Measurements from ENCODE around the gene CTDSPL. TPM values are rescaled to one million over a fixed set of nuclear protein-coding genes. Genes with fewer than 3 reads are reported as not detected.

CTDSPL gene
- total and polyA plus RNA-seq, 7 experiments from 2014 or later = 0.15 to 5.6 (median 1.7) TPM

DNA sequence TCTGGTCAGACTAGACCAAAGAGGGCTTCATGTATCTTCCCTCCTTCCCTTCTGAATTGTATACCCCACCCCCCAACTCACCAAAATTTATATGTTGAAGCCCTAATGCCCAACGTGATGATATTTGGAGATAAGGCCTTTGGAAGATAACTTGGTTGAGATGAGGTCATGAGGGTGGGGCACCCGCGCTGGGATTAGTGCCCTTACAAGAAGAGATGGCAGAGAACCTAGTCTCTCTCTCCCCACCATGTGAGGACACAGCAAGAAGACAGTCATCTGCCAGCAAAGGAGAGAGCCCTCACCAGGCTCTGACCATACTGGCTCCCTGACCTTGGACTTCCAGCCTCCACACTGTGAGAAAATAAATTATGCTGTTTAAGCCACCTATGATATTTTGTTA lies 154.3 kb downstream of the CTDSPL start:
- Mint-ChIP-seq H3K27ac (peak overlapping the region in 1 of 9 donors; percentile 16), H3K36me3 (peaks cover 25 to 57% (median 35%) of the 10 kb centered on the region in 5 donors)

GRCh38 chr3:38016410-38016809 lies 154.7 kb downstream of the CTDSPL start:
- Mint-ChIP-seq H3K4me1 (peaks cover 0 to 11% (median 3%) of the 10 kb centered on the region in 7 donors), H3K27me3 (no peaks in the 10 kb centered on the region), H3K36me3 (peaks cover 25 to 57% (median 35%) of the 10 kb centered on the region in 5 donors), H3K9me3 (peaks cover 0 to 5% (median 0%) of the 10 kb centered on the region in 11 donors), H3K27ac (peak overlapping the region in 1 of 9 donors; percentile 3), H3K4me3 (no peak overlapping the region)
- DNase-seq = no peak
- POLR2A ChIA-PET = no interaction called here
- Histone ChIP-seq H3K9me3 (ENCODE audit: control insufficient read depth in 2 of 3, low read length in 3 of 3) (peaks cover 0 to 9% (median 0%) of the 10 kb centered on the region in 3 experiments), H3K27me3 (ENCODE audit: control insufficient read depth in 2 of 2, insufficient read depth in 2 of 2, low read length in 2 of 2) (no peaks in the 10 kb centered on the region), H3K4me3 (ENCODE audit: low read length) (no peak overlapping the region), H3K27ac (ENCODE audit: low read depth, low read length) (no peak overlapping the region), H3K4me1 (ENCODE audit: control insufficient read depth in 2 of 2, insufficient read depth in 2 of 2, low read length in 2 of 2) (no peaks in the 10 kb centered on the region), H3K36me3 (ENCODE audit: control insufficient read depth in 2 of 3, insufficient read depth in 3 of 3, low read length in 3 of 3) (peaks cover 3 to 57% (median 18%) of the 10 kb centered on the region in 3 experiments)
- intact Hi-C loops (cut with micrococcal nuclease) = no loop called here
- CTCF ChIA-PET = interaction anchor here (0.5 kb wide), 1 partner anchor 215 kb away, joined by 5 read pairs; no protein-coding TSS in a partner anchor
- no peak for ATAC-seq

More for the DNA sequence above, 154.3 kb downstream of the CTDSPL start:
- DNase-seq (no peak), ATAC-seq (no peak)
- Mint-ChIP-seq H3K9me3 (peaks cover 0 to 5% (median 0%) of the 10 kb centered on the region in 11 donors), H3K4me3 (no peak overlapping the region), H3K4me1 (peaks cover 0 to 8% (median 1%) of the 10 kb centered on the region in 7 donors), H3K27me3 (no peaks in the 10 kb centered on the region)
- no peaks in the 10 kb centered on the region for H3K27me3 ChIP-seq (ENCODE audit: control insufficient read depth in 2 of 2, insufficient read depth in 2 of 2, low read length in 2 of 2)
- no peaks in the 10 kb centered on the region for H3K4me1 ChIP-seq (ENCODE audit: control insufficient read depth in 2 of 2, insufficient read depth in 2 of 2, low read length in 2 of 2)
- ChIA-PET CTCF (interaction anchor here (0.5 kb wide), 1 partner anchor 215 kb away, joined by 5 read pairs; no protein-coding TSS in a partner anchor), POLR2A (interaction anchor here (0.6 kb wide), 1 partner anchor 226 kb away, joined by 4 read pairs; no protein-coding TSS in a partner anchor)
- H3K36me3 ChIP-seq (ENCODE audit: control insufficient read depth in 2 of 3, insufficient read depth in 3 of 3, low read length in 3 of 3) = peaks cover 3 to 57% (median 18%) of the 10 kb centered on the region in 3 experiments
- no peak overlapping the region for H3K4me3 ChIP-seq (ENCODE audit: low read length)
- H3K27ac ChIP-seq (ENCODE audit: low read depth, low read length) = no peak overlapping the region
- H3K9me3 ChIP-seq (ENCODE audit: control insufficient read depth in 2 of 3, low read length in 3 of 3) = peaks cover 0 to 9% (median 0%) of the 10 kb centered on the region in 3 experiments
- intact Hi-C loops (cut with micrococcal nuclease) = no loop called here

- no peak overlapping the region for H3K4me3 Mint-ChIP-seq
- peaks cover 25 to 57% (median 35%) of the 10 kb centered on the region in 5 donors for H3K36me3 Mint-ChIP-seq
- no peak overlapping the region for H3K27ac ChIP-seq (ENCODE audit: low read depth, low read length)
- H3K27me3 ChIP-seq (ENCODE audit: control insufficient read depth in 2 of 2, insufficient read depth in 2 of 2, low read length in 2 of 2) = no peaks in the 10 kb centered on the region
- ATAC-seq = no peak
- H3K4me1 ChIP-seq (ENCODE audit: control insufficient read depth in 2 of 2, insufficient read depth in 2 of 2, low read length in 2 of 2) = no peaks in the 10 kb centered on the region
- peaks cover 3 to 57% (median 18%) of the 10 kb centered on the region in 3 experiments for H3K36me3 ChIP-seq (ENCODE audit: control insufficient read depth in 2 of 3, insufficient read depth in 3 of 3, low read length in 3 of 3)
- H3K27ac Mint-ChIP-seq = no peak overlapping the region
- CTCF ChIA-PET = no interaction called here
- H3K9me3 Mint-ChIP-seq = peaks cover 0 to 5% (median 0%) of the 10 kb centered on the region in 11 donors
- peaks cover 0 to 9% (median 0%) of the 10 kb centered on the region in 3 experiments for H3K9me3 ChIP-seq (ENCODE audit: control insufficient read depth in 2 of 3, low read length in 3 of 3)
- intact Hi-C loops (cut with micrococcal nuclease) = no loop called here
- H3K4me3 ChIP-seq (ENCODE audit: low read length) = no peak overlapping the region
- no peaks in the 10 kb centered on the region for H3K27me3 Mint-ChIP-seq
- POLR2A ChIA-PET = no interaction called here
- DNase-seq = no peak
- peaks cover 0 to 11% (median 8%) of the 10 kb centered on the region in 7 donors for H3K4me1 Mint-ChIP-seq
Measured at GRCh38 chr3:38016847-38017444, 155.3 kb downstream of the CTDSPL start.

DNA sequence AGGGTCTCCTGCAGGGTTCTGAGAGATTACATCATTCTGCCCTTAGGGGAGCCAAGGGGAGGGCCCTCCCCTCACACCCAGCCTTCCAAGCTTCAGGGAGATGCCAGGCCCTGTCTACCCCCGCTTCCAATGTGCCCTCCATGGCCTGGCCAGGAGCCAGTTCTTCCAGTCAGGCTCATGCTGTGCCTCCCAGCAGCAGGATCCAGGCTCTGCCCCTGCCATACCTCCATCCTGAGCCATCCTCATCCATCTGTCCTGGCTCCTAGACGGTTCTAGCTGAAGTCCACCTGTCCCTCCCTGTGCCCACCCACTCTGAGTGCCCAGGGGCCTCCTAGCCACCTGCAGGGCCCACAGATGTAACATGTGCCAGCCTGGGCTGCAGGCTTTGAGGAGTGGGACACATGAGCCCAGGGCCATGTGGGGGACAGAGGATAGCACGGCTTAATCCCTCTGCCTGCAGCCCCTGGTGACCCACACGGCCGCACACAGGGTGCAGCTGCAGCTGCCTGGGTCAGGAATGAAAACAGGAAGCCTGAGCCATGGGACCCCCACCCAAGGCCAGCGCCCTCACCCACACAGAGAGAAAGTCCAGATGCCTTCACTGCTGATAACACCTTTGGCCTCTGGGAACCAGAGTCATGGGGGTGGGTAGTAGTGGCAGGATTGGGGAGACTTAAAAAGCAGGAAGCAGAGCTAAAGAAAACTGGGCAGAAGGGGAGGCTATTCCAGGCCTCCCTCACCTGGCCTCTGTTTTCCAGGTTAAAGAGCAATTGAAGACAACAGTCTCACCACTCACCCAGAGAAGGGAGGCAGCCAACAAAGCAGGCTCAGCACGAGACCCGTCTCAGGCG lies 156.0 kb downstream of the CTDSPL start:
- Histone ChIP-seq H3K4me1 (ENCODE audit: control insufficient read depth in 2 of 2, insufficient read depth in 2 of 2, low read length in 2 of 2) (no peaks in the 10 kb centered on the region), H3K4me3 (ENCODE audit: low read length) (no peak overlapping the region), H3K27me3 (ENCODE audit: control insufficient read depth in 2 of 2, insufficient read depth in 2 of 2, low read length in 2 of 2) (no peaks in the 10 kb centered on the region), H3K36me3 (ENCODE audit: control insufficient read depth in 2 of 3, insufficient read depth in 3 of 3, low read length in 3 of 3) (peaks cover 3 to 57% (median 18%) of the 10 kb centered on the region in 3 experiments), H3K27ac (ENCODE audit: low read depth, low read length) (no peak overlapping the region), H3K9me3 (ENCODE audit: control insufficient read depth in 2 of 3, low read length in 3 of 3) (peaks cover 0 to 9% (median 0%) of the 10 kb centered on the region in 3 experiments)
- Mint-ChIP-seq H3K4me1 (peaks cover 2 to 13% (median 8%) of the 10 kb centered on the region in 7 donors), H3K36me3 (peaks cover 25 to 57% (median 35%) of the 10 kb centered on the region in 5 donors), H3K4me3 (no peak overlapping the region), H3K9me3 (peaks cover 0 to 5% (median 0%) of the 10 kb centered on the region in 11 donors), H3K27me3 (no peaks in the 10 kb centered on the region), H3K27ac (peak overlapping the region in 3 of 9 donors; percentile 52 to 84 (median 55))
- peak; percentile 14 for ATAC-seq
- ChIA-PET POLR2A (interaction anchor here (0.9 kb wide), 1 partner anchor 21 kb away, joined by 3 read pairs; no protein-coding TSS in a partner anchor), CTCF (no interaction called here)
- no peak for DNase-seq
- intact Hi-C loops (cut with micrococcal nuclease) = no loop called here

- Histone ChIP-seq H3K4me3 (ENCODE audit: low read length) (no peak overlapping the region), H3K9me3 (ENCODE audit: control insufficient read depth in 2 of 3, low read length in 3 of 3) (peaks cover 0 to 9% (median 0%) of the 10 kb centered on the region in 3 experiments), H3K36me3 (ENCODE audit: control insufficient read depth in 2 of 3, insufficient read depth in 3 of 3, low read length in 3 of 3) (peaks cover 3 to 57% (median 18%) of the 10 kb centered on the region in 3 experiments), H3K27me3 (ENCODE audit: control insufficient read depth in 2 of 2, insufficient read depth in 2 of 2, low read length in 2 of 2) (no peaks in the 10 kb centered on the region), H3K4me1 (ENCODE audit: control insufficient read depth in 2 of 2, insufficient read depth in 2 of 2, low read length in 2 of 2) (peaks cover 8% of the 10 kb centered on the region in 2 donors), H3K27ac (ENCODE audit: low read depth, low read length) (no peak overlapping the region)
- Mint-ChIP-seq H3K27ac (peak overlapping the region in 4 of 9 donors; percentile 54 to 72 (median 58)), H3K27me3 (no peaks in the 10 kb centered on the region), H3K4me3 (no peak overlapping the region), H3K4me1 (peaks cover 9 to 22% (median 14%) of the 10 kb centered on the region in 7 donors), H3K36me3 (peaks cover 25 to 57% (median 35%) of the 10 kb centered on the region in 5 donors), H3K9me3 (peaks cover 0 to 5% (median 0%) of the 10 kb centered on the region in 11 donors)
- intact Hi-C loops (cut with micrococcal nuclease) = no loop called here
- ATAC-seq (no peak), DNase-seq (no peak)
- ChIA-PET CTCF (no interaction called here), POLR2A (interaction anchor here (0.9 kb wide), 1 partner anchor 22 kb away, joined by 3 read pairs; no protein-coding TSS in a partner anchor)
Measured at GRCh38 chr3:38018296-38019266, 156.9 kb downstream of the CTDSPL start.
